WTC11 (cell line): ENCODE measurements around the gene TULP3. TPM values are rescaled to one million over a fixed set of nuclear protein-coding genes. Genes with fewer than 3 reads are reported as not detected.

ENCODE experiments used
- ATAC-seq: fragments of 200-7000 bp; cut with Tn5 transposase; 2 replicates; pipeline ENCODE4 v1.10.0; 2021; ENCODE audit warnings: mild to moderate bottlenecking, moderate library complexity
- CTCF ChIA-PET: fragments of 300-600 bp; sonication (Branson Sonifier 250); formaldehyde crosslinking; loops from one replicate; lab custom pipeline; 2021; ENCODE audit warnings: antibody characterized with exemption; lab: Charles Lee
- POLR2A ChIA-PET: fragments of 350-600 bp; sonication (Branson Sonifier 250); formaldehyde crosslinking; loops from one replicate; lab custom pipeline; 2021; ENCODE audit warnings: antibody characterized with exemption; lab: Charles Lee
- DNase-seq: peaks from one replicate; pipeline ENCODE4 v3.0.0; 2021; ENCODE audit warnings: low spot score
- H3K27ac Mint-ChIP-seq: 2 replicates; pipeline ENCODE4 v1.8.0; 2021; ENCODE audit warnings: mixed read lengths
- H3K27me3 Mint-ChIP-seq: 2 replicates; pipeline ENCODE4 v1.8.0; 2021; ENCODE audit warnings: low read depth, mild to moderate bottlenecking, moderate library complexity, mixed read lengths
- H3K36me3 Mint-ChIP-seq: 2 replicates; pipeline ENCODE4 v1.8.0; 2021; ENCODE audit warnings: mixed read lengths
- H3K4me1 Mint-ChIP-seq: 2 replicates; pipeline ENCODE4 v1.8.0; 2022; ENCODE audit warnings: mixed read lengths
- H3K4me3 Mint-ChIP-seq: 2 replicates; pipeline ENCODE4 v1.8.0; 2021; ENCODE audit warnings: mild to moderate bottlenecking, moderate library complexity, mixed read lengths
- H3K9me3 Mint-ChIP-seq: 2 replicates; pipeline ENCODE4 v1.8.0; 2021; ENCODE audit warnings: mixed read lengths
- CBFB ChIP-seq: sonication (generic); formaldehyde crosslinking; IDR thresholded peaks from 2 replicates; pipeline ENCODE4 v1.8.1; 2022; ENCODE audit warnings: mild to moderate bottlenecking, low read depth, missing genetic modification reagents
- E2F1 ChIP-seq: sonication (generic); formaldehyde crosslinking; IDR thresholded peaks from 2 replicates; pipeline ENCODE4 v1.8.0; 2022; ENCODE audit warnings: mild to moderate bottlenecking, missing genetic modification reagents
- FOXJ3 ChIP-seq: sonication (generic); formaldehyde crosslinking; IDR thresholded peaks from 2 replicates; pipeline ENCODE4 v1.9.0; 2021; ENCODE audit warnings: missing genetic modification reagents, mild to moderate bottlenecking, borderline replicate concordance
- FOXP4 ChIP-seq: sonication (generic); formaldehyde crosslinking; IDR thresholded peaks from 2 replicates; pipeline ENCODE4 v1.8.0; 2022; ENCODE audit warnings: mild to moderate bottlenecking, missing genetic modification reagents
- NFE2L1 ChIP-seq: sonication (generic); formaldehyde crosslinking; IDR thresholded peaks from 2 replicates; pipeline ENCODE4 v1.8.1; 2023; ENCODE audit warnings: missing genetic modification reagents
- NR1H2 ChIP-seq: sonication (generic); formaldehyde crosslinking; IDR thresholded peaks from 2 replicates; pipeline ENCODE4 v1.9.0; 2021; ENCODE audit warnings: mild to moderate bottlenecking, moderate library complexity, missing genetic modification reagents
- NR3C1 ChIP-seq: sonication (generic); formaldehyde crosslinking; conservative IDR thresholded peaks from 2 replicates; pipeline ENCODE4 v1.8.1; 2023; ENCODE audit warnings: low read depth, mild to moderate bottlenecking, missing genetic modification reagents
- OVOL2 ChIP-seq: fragments of 250-450 bp; sonication (Bioruptor Pico); IDR thresholded peaks from 2 replicates; pipeline ENCODE4 v1.9.0; 2021; ENCODE audit warnings: mild to moderate bottlenecking, borderline replicate concordance
- PRDM15 ChIP-seq: sonication (generic); formaldehyde crosslinking; IDR thresholded peaks from 2 replicates; pipeline ENCODE4 v1.8.0; 2022; ENCODE audit warnings: missing genetic modification reagents
- SMAD3 ChIP-seq: sonication (generic); formaldehyde crosslinking; IDR thresholded peaks from 2 replicates; pipeline ENCODE4 v1.8.0; 2022; ENCODE audit warnings: missing genetic modification reagents, mild to moderate bottlenecking, borderline replicate concordance
- SMAD4 ChIP-seq: sonication (generic); formaldehyde crosslinking; IDR thresholded peaks from 2 replicates; pipeline ENCODE4 v1.8.0; 2022; ENCODE audit warnings: mild to moderate bottlenecking, missing genetic modification reagents
- ZNF532 ChIP-seq: fragments of 250-450 bp; sonication (Bioruptor Pico); IDR thresholded peaks from 2 replicates; pipeline ENCODE4 v1.9.0; 2021; ENCODE audit warnings: mild to moderate bottlenecking, borderline replicate concordance
- ZNF671 ChIP-seq: fragments of 250-450 bp; sonication (Bioruptor Pico); IDR thresholded peaks from 2 replicates; pipeline ENCODE4 v1.8.0; 2021; ENCODE audit warnings: mild to moderate bottlenecking
- total RNA-seq: library from RNA; stranded (reverse); gene quantifications from 3 replicates; pipeline ENCODE4 v1.2.3, GENCODE V29; 2021
- TF ChIP-seq, protein P1 (sequence below): sonication (generic); formaldehyde crosslinking; IDR thresholded peaks from 2 replicates; pipeline ENCODE4 v1.8.1; 2022; ENCODE audit warnings: low read depth, mild to moderate bottlenecking, moderate library complexity, missing genetic modification reagents, borderline replicate concordance
- TF ChIP-seq, protein P2 (sequence below): sonication (generic); formaldehyde crosslinking; IDR thresholded peaks from 2 replicates; pipeline ENCODE4 v1.8.1; 2022; ENCODE audit warnings: low read depth, missing genetic modification reagents, borderline replicate concordance

TULP3 gene
- total RNA-seq, 1 experiment from 2014 or later, result 17.4 TPM

- H3K27me3 Mint-ChIP-seq, result peaks cover 3% of the 10 kb centered on the region; the same call in 1 of the 2 replicates
Observed at GRCh38 chr12:2949411-2949810, 58.7 kb downstream of the TULP3 start.

DNA sequence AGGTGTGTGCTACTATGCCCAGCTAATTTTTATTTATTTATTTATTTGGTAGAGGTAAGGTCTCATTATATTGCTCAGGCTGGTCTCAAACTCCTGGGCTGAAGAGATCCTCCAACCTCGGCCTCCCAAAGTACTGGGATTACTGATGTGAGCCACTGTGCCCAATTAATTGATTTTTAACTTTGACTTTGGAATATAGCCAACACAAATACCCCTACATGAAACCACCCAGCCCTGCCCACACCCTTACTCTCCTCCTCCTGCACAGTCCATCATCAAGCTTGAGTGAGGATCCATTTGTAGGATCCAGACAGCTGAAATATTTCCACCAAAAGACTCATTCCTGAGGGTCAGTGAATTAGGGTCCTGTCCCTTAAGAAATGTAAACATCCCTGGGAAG is 65.2 kb downstream of the TULP3 start:
- H3K27ac Mint-ChIP-seq, result no peak overlapping the region
- no peak for ATAC-seq
- H3K27me3 Mint-ChIP-seq, result no peaks in the 10 kb centered on the region; the same call in 1 of the 2 replicates
- ChIA-PET CTCF (interaction anchor here (1.3 to 1.5 kb wide), 2 partner anchors 11 to 102 kb away, joined by 5 to 6 read pairs; no protein-coding TSS in a partner anchor), POLR2A (no interaction called here)
- H3K4me1 Mint-ChIP-seq, result peaks cover 22% of the 10 kb centered on the region
- no peaks in the 10 kb centered on the region for H3K36me3 Mint-ChIP-seq
- H3K4me3 Mint-ChIP-seq, result no peak overlapping the region
- no peaks in the 10 kb centered on the region for H3K9me3 Mint-ChIP-seq
- no peak for DNase-seq
- TF ChIP-seq NR1H2 (no peak), FOXP4 (no peak), E2F1 (CRISPR knock-in tag) (no peak), NFE2L1 (CRISPR knock-in tag) (no peak), CBFB (CRISPR knock-in tag) (no peak), SMAD4 (CRISPR knock-in tag) (no peak), FOXJ3 (no peak), NR3C1 (CRISPR knock-in tag) (no peak), ZNF532 (CRISPR knock-in tag) (no peak)
- TF ChIP-seq, protein P1, sequence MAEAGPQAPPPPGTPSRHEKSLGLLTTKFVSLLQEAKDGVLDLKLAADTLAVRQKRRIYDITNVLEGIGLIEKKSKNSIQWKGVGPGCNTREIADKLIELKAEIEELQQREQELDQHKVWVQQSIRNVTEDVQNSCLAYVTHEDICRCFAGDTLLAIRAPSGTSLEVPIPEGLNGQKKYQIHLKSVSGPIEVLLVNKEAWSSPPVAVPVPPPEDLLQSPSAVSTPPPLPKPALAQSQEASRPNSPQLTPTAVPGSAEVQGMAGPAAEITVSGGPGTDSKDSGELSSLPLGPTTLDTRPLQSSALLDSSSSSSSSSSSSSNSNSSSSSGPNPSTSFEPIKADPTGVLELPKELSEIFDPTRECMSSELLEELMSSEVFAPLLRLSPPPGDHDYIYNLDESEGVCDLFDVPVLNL, result no peak

More at GRCh38 chr12:2949411-2949810, 58.7 kb downstream of the TULP3 start:
- ATAC-seq (no peak), DNase-seq (no peak)
- CTCF ChIA-PET, result interaction anchor here (0.6 to 2.0 kb wide), 7 partner anchors 9 to 258 kb away, joined by 3 to 9 read pairs (median 3); no protein-coding TSS in a partner anchor
- H3K36me3 Mint-ChIP-seq, result no peaks in the 10 kb centered on the region
- TF ChIP-seq CBFB (CRISPR knock-in tag), result no peak
- no peak for TF ChIP-seq SMAD3 (CRISPR knock-in tag)
- TF ChIP-seq OVOL2 (CRISPR knock-in tag), result no peak
- TF ChIP-seq, protein P2, sequence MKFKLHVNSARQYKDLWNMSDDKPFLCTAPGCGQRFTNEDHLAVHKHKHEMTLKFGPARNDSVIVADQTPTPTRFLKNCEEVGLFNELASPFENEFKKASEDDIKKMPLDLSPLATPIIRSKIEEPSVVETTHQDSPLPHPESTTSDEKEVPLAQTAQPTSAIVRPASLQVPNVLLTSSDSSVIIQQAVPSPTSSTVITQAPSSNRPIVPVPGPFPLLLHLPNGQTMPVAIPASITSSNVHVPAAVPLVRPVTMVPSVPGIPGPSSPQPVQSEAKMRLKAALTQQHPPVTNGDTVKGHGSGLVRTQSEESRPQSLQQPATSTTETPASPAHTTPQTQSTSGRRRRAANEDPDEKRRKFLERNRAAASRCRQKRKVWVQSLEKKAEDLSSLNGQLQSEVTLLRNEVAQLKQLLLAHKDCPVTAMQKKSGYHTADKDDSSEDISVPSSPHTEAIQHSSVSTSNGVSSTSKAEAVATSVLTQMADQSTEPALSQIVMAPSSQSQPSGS (CRISPR knock-in tag), result no peak
- no peak for TF ChIP-seq ZNF671 (CRISPR knock-in tag)
- no peak for TF ChIP-seq PRDM15
- no peak overlapping the region for H3K4me3 Mint-ChIP-seq
- peaks cover 3% of the 10 kb centered on the region for H3K4me1 Mint-ChIP-seq
- H3K9me3 Mint-ChIP-seq, result no peaks in the 10 kb centered on the region
- POLR2A ChIA-PET, result interaction anchor here (1.0 kb wide), 1 partner anchor 9 kb away, joined by 3 read pairs; no protein-coding TSS in a partner anchor
- no peak overlapping the region for H3K27ac Mint-ChIP-seq
